ENCODE results near the gene RESP18. TPM values are rescaled to one million over a fixed set of nuclear protein-coding genes. Genes with fewer than 3 reads are reported as not detected.

RESP18 gene
- total RNA-seq, 1 experiment from 2014 or later, result not detected

- peaks cover 4% of the 10 kb centered on the region; the same call in 1 of the 2 replicates for H3K4me1 ChIP-seq (ENCODE audit: control insufficient read depth, insufficient read depth, low read length)
- in situ Hi-C loops (cut with HindIII; ENCODE audit: low pct_unique_long_range_greater_than_20kb, low sequenced_read_pairs), result no loop called here
- no peak for ATAC-seq
- no peak for DNase-seq (ENCODE audit: low read depth, low spot score)
- H3K9me3 ChIP-seq (ENCODE audit: control insufficient read depth, insufficient read depth, low read depth, low read length), result no peaks in the 10 kb centered on the region
- H3K4me3 ChIP-seq (ENCODE audit: low read depth in 2 of 2, low read length in 2 of 2), result no peak overlapping the region
- H3K27me3 ChIP-seq (ENCODE audit: control insufficient read depth, insufficient read depth, low read length), result no peaks in the 10 kb centered on the region; the same call in 1 of the 2 replicates
- TF ChIP-seq REST (IDR thresholded peaks at IDR 0.05; ENCODE audit: insufficient read depth in 1 of 2, low read depth in 2 of 2, low read length in 1 of 2) (no peak), POLR2AphosphoS5 (IDR thresholded peaks at IDR 0.05; ENCODE audit: low read depth, low read length) (no peak), CTCF (IDR thresholded peaks at IDR 0.05) (no peak), TCF7L2 (IDR thresholded peaks at IDR 0.05; ENCODE audit: low read depth, low read length) (no peak), SIN3A (IDR thresholded peaks at IDR 0.05; ENCODE audit: borderline replicate concordance, insufficient read depth, low read depth, low read length) (no peak)
- BruUV-seq (replicated peaks), result no TSS peak
- ChIA-PET POLR2A (no interaction called here), CTCF (interaction anchor here (0.6 to 1.7 kb wide), 3 partner anchors 17 to 92 kb away, joined by 4 to 8 read pairs (median 5); partner anchors contain the start of gene DNAJB2)
- H3K27ac ChIP-seq (ENCODE audit: low read length), result no peak overlapping the region
- no peaks in the 10 kb centered on the region for H3K36me3 ChIP-seq (ENCODE audit: control insufficient read depth, insufficient read depth, low read length)
- intact Hi-C loops (cut with micrococcal nuclease; ENCODE audit: unreplicated experiment), result no loop called here
These were observed 36.4 kb downstream of the RESP18 start for GRCh38 chr2:219296142-219296541.

GRCh38 chr2:219294356-219295351, 37.9 kb downstream of the RESP18 start:
- H3K4me3 ChIP-seq (ENCODE audit: low read depth in 2 of 2, low read length in 2 of 2), result peak overlapping the region; percentile 47 to 62
- no TSS peak for BruUV-seq (replicated peaks)
- H3K9me3 ChIP-seq (ENCODE audit: control insufficient read depth, insufficient read depth, low read depth, low read length), result no peaks in the 10 kb centered on the region
- ATAC-seq, result peak; percentile 91
- in situ Hi-C loops (cut with HindIII; ENCODE audit: low pct_unique_long_range_greater_than_20kb, low sequenced_read_pairs) (no loop called here), intact Hi-C loops (cut with micrococcal nuclease; ENCODE audit: unreplicated experiment) (loop anchor here (2.0 kb wide), 1 partner anchor 134 kb away; the partner anchor contains the start of gene NHEJ1)
- no peaks in the 10 kb centered on the region for H3K36me3 ChIP-seq (ENCODE audit: control insufficient read depth, insufficient read depth, low read length)
- ChIA-PET CTCF (interaction anchor here (0.6 to 1.7 kb wide), 10 partner anchors 17 to 232 kb away, joined by 3 to 14 read pairs (median 4); partner anchors contain the start of genes CNPPD1 and TUBA4B), POLR2A (interaction anchor here (0.6 to 0.7 kb wide), 2 partner anchors 29 to 98 kb away, joined by 4 to 5 read pairs; no protein-coding TSS in a partner anchor)
- no peaks in the 10 kb centered on the region for H3K27me3 ChIP-seq (ENCODE audit: control insufficient read depth, insufficient read depth, low read length)
- DNase-seq (ENCODE audit: low read depth, low spot score), result peak; percentile 64
- peaks cover 7% of the 10 kb centered on the region; the same call in 1 of the 2 replicates for H3K4me1 ChIP-seq (ENCODE audit: control insufficient read depth, insufficient read depth, low read length)
- TF ChIP-seq TCF7L2 (IDR thresholded peaks at IDR 0.05; ENCODE audit: low read depth, low read length) (no peak), REST (IDR thresholded peaks at IDR 0.05; ENCODE audit: insufficient read depth in 1 of 2, low read depth in 2 of 2, low read length in 1 of 2) (peak in 1 of 2 experiments; percentile 60; a peak in 1 of 4 replicates), SIN3A (IDR thresholded peaks at IDR 0.05; ENCODE audit: borderline replicate concordance, insufficient read depth, low read depth, low read length) (peak; percentile 70; the same call in 1 of the 2 replicates), CTCF (IDR thresholded peaks at IDR 0.05) (peak; percentile 100), POLR2AphosphoS5 (IDR thresholded peaks at IDR 0.05; ENCODE audit: low read depth, low read length) (peak; percentile 61)
- peak overlapping the region; percentile 76 for H3K27ac ChIP-seq (ENCODE audit: low read length)
